Measurements from ENCODE around the gene PRPF31. TPM values are rescaled to one million over a fixed set of nuclear protein-coding genes. Genes with fewer than 3 reads are reported as not detected.
A peak's percentile ranks its signal among the peaks of the same experiment; 100 is the strongest.
"Not testable (repeated sequence)": the region's sequence is repeated elsewhere in the genome, so short reads cannot be mapped to it uniquely, and the experiment has no call there.

Gene PRPF31
- total RNA-seq, 8 experiments from 2014 or later = 29.5 to 78.7 (median 59.3) TPM

- no peak overlapping the region for H3K4me3 ChIP-seq
- peaks cover 0 to 12% of the 10 kb centered on the region in 2 donors for H3K4me1 ChIP-seq (replicated peaks in 1 of 2)
- no peak for ATAC-seq (replicated peaks in 6 of 8)
- no peak overlapping the region for H3K27ac ChIP-seq
- in situ Hi-C loops (cut with MboI; ENCODE audit: low pct_unique_long_range_greater_than_20kb in 2 of 9, low sequenced_read_pairs in 9 of 9, unreplicated experiment in 9 of 9) = no loop called here
- 75 to 100% (median 88%) methylated on average over 1 to 8 of the region's 12 CpGs; no CpG with 5 or more reads in 2 of the 10 experiments for WGBS, 10 experiments
Measured at GRCh38 chr19:54099190-54099902, 16.2 kb upstream of the PRPF31 start.

GRCh38 chr19:54099903-54100255 is 15.7 kb upstream of the PRPF31 start:
- in situ Hi-C loops (cut with MboI; ENCODE audit: low pct_unique_long_range_greater_than_20kb in 2 of 9, low sequenced_read_pairs in 9 of 9, unreplicated experiment in 9 of 9); H3K4me3 ChIP-seq; ATAC-seq (replicated peaks in 6 of 8); H3K27ac ChIP-seq: not testable (repeated sequence)
- peaks cover 0 to 12% of the 10 kb centered on the region in 2 donors for H3K4me1 ChIP-seq (replicated peaks in 1 of 2)
- WGBS, 10 experiments = 58 to 73% methylated on average over 2 of the region's 9 CpGs; no CpG with 5 or more reads in 8 of the 10 experiments

GRCh38 chr19:54100561-54100960 is 15.0 kb upstream of the PRPF31 start, which contains the start of gene OSCAR:
OSCAR (minus strand) TSS chr19:54100803; CDS start chr19:54100792, 11 bp downstream.
- ATAC-seq (replicated peaks in 6 of 8) = no peak
- Histone ChIP-seq H3K4me3 (no peak within 1 kb of the TSS), H3K27ac (no peak within 1 kb of the TSS), H3K4me1 (replicated peaks in 1 of 2) (peaks cover 0 to 11% of the 10 kb centered on the region in 2 donors)
- in situ Hi-C loops (cut with MboI; ENCODE audit: low pct_unique_long_range_greater_than_20kb in 2 of 9, low sequenced_read_pairs in 9 of 9, unreplicated experiment in 9 of 9) = no loop called here
- WGBS, 10 experiments = 0 to 100% (median 55%) methylated on average over 1 to 4 of the region's 5 CpGs; no CpG with 5 or more reads in 3 of the 10 experiments

GRCh38 chr19:54102421-54103169 is 13.0 kb upstream of the PRPF31 start, which contains the start of gene NDUFA3:
NDUFA3 (plus strand) TSS chr19:54102855; CDS start chr19:54102879, 24 bp downstream.
- H3K4me1 ChIP-seq (replicated peaks in 1 of 2) = peaks cover 0 to 6% of the 10 kb centered on the region in 2 donors
- H3K4me3 ChIP-seq = peak within 1 kb of the TSS; percentile 52 to 87 (median 79)
- 0 to 53% (median 2%) methylated on average over 3 to 34 of the region's 54 CpGs; no CpG with 5 or more reads in 2 of the 10 experiments for WGBS, 10 experiments
- H3K27ac ChIP-seq = peak within 1 kb of the TSS; percentile 19 to 65
- in situ Hi-C loops (cut with MboI; ENCODE audit: low pct_unique_long_range_greater_than_20kb in 2 of 9, low sequenced_read_pairs in 9 of 9, unreplicated experiment in 9 of 9) = no loop called here
- ATAC-seq (replicated peaks in 6 of 8) = peak; percentile 95 to 100 (median 99)

GRCh38 chr19:54104998-54105715 is 10.4 kb upstream of the PRPF31 start:
- in situ Hi-C loops (cut with MboI; ENCODE audit: low pct_unique_long_range_greater_than_20kb in 2 of 9, low sequenced_read_pairs in 9 of 9, unreplicated experiment in 9 of 9) = no loop called here
- H3K27ac ChIP-seq = no peak overlapping the region
- H3K4me1 ChIP-seq (replicated peaks in 1 of 2) = peaks cover 0 to 6% of the 10 kb centered on the region in 2 donors
- H3K4me3 ChIP-seq = no peak overlapping the region
- no peak for ATAC-seq (replicated peaks in 6 of 8)
- 80 to 100% (median 100%) methylated on average over 1 to 3 of the region's 11 CpGs; no CpG with 5 or more reads in 7 of the 10 experiments for WGBS, 10 experiments

- no peak for ATAC-seq (replicated peaks in 6 of 8)
- Histone ChIP-seq H3K4me1 (replicated peaks in 1 of 2) (peaks cover 0 to 6% of the 10 kb centered on the region in 2 donors), H3K27ac (no peak overlapping the region), H3K4me3 (no peak overlapping the region)
- in situ Hi-C loops (cut with MboI; ENCODE audit: low pct_unique_long_range_greater_than_20kb in 2 of 9, low sequenced_read_pairs in 9 of 9, unreplicated experiment in 9 of 9) = no loop called here
- WGBS, 10 experiments = 57 to 100% (median 96%) methylated on average over 1 to 10 of the region's 10 CpGs; no CpG with 5 or more reads in 3 of the 10 experiments
Measured at GRCh38 chr19:54105796-54106195, 9.8 kb upstream of the PRPF31 start.

- Histone ChIP-seq H3K27ac (no peak overlapping the region), H3K4me3 (no peak overlapping the region), H3K4me1 (replicated peaks in 1 of 2) (peaks cover 0 to 6% of the 10 kb centered on the region in 2 donors)
- no peak for ATAC-seq (replicated peaks in 6 of 8)
- WGBS, 10 experiments = 50 to 90% (median 84%) methylated on average over 2 to 9 of the region's 15 CpGs; no CpG with 5 or more reads in 6 of the 10 experiments
- in situ Hi-C loops (cut with MboI; ENCODE audit: low pct_unique_long_range_greater_than_20kb in 2 of 9, low sequenced_read_pairs in 9 of 9, unreplicated experiment in 9 of 9) = no loop called here
Measured at GRCh38 chr19:54106716-54107115, 8.8 kb upstream of the PRPF31 start.

- peaks cover 0 to 6% of the 10 kb centered on the region in 2 donors for H3K4me1 ChIP-seq (replicated peaks in 1 of 2)
- no peak overlapping the region for H3K4me3 ChIP-seq
- in situ Hi-C loops (cut with MboI; ENCODE audit: low pct_unique_long_range_greater_than_20kb in 2 of 9, low sequenced_read_pairs in 9 of 9, unreplicated experiment in 9 of 9) = no loop called here
- WGBS, 10 experiments = 60 to 78% methylated on average over 1 to 5 of the region's 21 CpGs; no CpG with 5 or more reads in 8 of the 10 experiments
- no peak overlapping the region for H3K27ac ChIP-seq
- peak in 3 of 8 experiments; percentile 12 to 27 (median 18) for ATAC-seq (replicated peaks in 6 of 8)
Measured at GRCh38 chr19:54107876-54108490, 7.6 kb upstream of the PRPF31 start.

GRCh38 chr19:54108496-54108895 is 7.1 kb upstream of the PRPF31 start:
- no peak overlapping the region for H3K4me3 ChIP-seq
- WGBS, 10 experiments = 58 to 100% (median 77%) methylated on average over 1 to 5 of the region's 7 CpGs; no CpG with 5 or more reads in 3 of the 10 experiments
- no peak overlapping the region for H3K27ac ChIP-seq
- H3K4me1 ChIP-seq (replicated peaks in 1 of 2) = peaks cover 0 to 6% of the 10 kb centered on the region in 2 donors
- ATAC-seq (replicated peaks in 6 of 8) = no peak
- in situ Hi-C loops (cut with MboI; ENCODE audit: low pct_unique_long_range_greater_than_20kb in 2 of 9, low sequenced_read_pairs in 9 of 9, unreplicated experiment in 9 of 9) = no loop called here

GRCh38 chr19:54109651-54110050 is 5.9 kb upstream of the PRPF31 start:
- H3K4me3 ChIP-seq = no peak overlapping the region
- no CpG with 5 or more reads among the region's 6 CpGs for WGBS, 10 experiments
- peak in 1 of 8 experiments; percentile 23 for ATAC-seq (replicated peaks in 6 of 8)
- H3K27ac ChIP-seq = no peak overlapping the region
- in situ Hi-C loops (cut with MboI; ENCODE audit: low pct_unique_long_range_greater_than_20kb in 2 of 9, low sequenced_read_pairs in 9 of 9, unreplicated experiment in 9 of 9) = no loop called here
- H3K4me1 ChIP-seq (replicated peaks in 1 of 2) = peaks cover 0 to 4% of the 10 kb centered on the region in 2 donors

- Histone ChIP-seq H3K4me3 (peak overlapping the region; percentile 80 to 96 (median 88)), H3K4me1 (replicated peaks in 1 of 2) (peaks cover 5 to 11% of the 10 kb centered on the region in 2 donors), H3K27ac (peak overlapping the region in 1 of 2 donors; percentile 95)
- WGBS, 10 experiments = 0 to 50% (median 7%) methylated on average over 1 to 12 of the region's 28 CpGs; no CpG with 5 or more reads in 5 of the 10 experiments
- ATAC-seq (replicated peaks in 6 of 8) = peak in 3 of 8 experiments; percentile 4 to 10 (median 7)
- in situ Hi-C loops (cut with MboI; ENCODE audit: low pct_unique_long_range_greater_than_20kb in 2 of 9, low sequenced_read_pairs in 9 of 9, unreplicated experiment in 9 of 9) = no loop called here
Measured at GRCh38 chr19:54114340-54115108, 1.0 kb upstream of the PRPF31 start.

GRCh38 chr19:54121259-54121658 is 5.7 kb downstream of the PRPF31 start:
- Histone ChIP-seq H3K27ac (no peak overlapping the region), H3K4me3 (no peak overlapping the region), H3K4me1 (replicated peaks in 1 of 2) (peaks cover 3 to 5% of the 10 kb centered on the region in 2 donors)
- in situ Hi-C loops (cut with MboI; ENCODE audit: low pct_unique_long_range_greater_than_20kb in 2 of 9, low sequenced_read_pairs in 9 of 9, unreplicated experiment in 9 of 9) = no loop called here
- WGBS, 10 experiments = 100% methylated on average over 1 to 3 of the region's 10 CpGs; no CpG with 5 or more reads in 7 of the 10 experiments
- peak in 1 of 8 experiments; percentile 69 for ATAC-seq (replicated peaks in 6 of 8)
